GM12892 (cell line): ENCODE data around the gene DOK6.

Source experiments
- POLR2A ChIP-seq: IDR thresholded peaks from 2 replicates; pipeline ENCODE4 v1.6.1; 2011; ENCODE audit warnings: low read depth, low read length, control low read depth
- POLR2AphosphoS5 ChIP-seq: IDR thresholded peaks from 2 replicates; pipeline ENCODE4 v1.6.1; 2011; ENCODE audit warnings: low read depth, low read length, control low read depth
- TAF1 ChIP-seq: IDR thresholded peaks from 2 replicates; pipeline ENCODE4 v1.6.1; 2011; ENCODE audit warnings: low read depth, mild to moderate bottlenecking, control low read depth, low read length, borderline replicate concordance

DNA sequence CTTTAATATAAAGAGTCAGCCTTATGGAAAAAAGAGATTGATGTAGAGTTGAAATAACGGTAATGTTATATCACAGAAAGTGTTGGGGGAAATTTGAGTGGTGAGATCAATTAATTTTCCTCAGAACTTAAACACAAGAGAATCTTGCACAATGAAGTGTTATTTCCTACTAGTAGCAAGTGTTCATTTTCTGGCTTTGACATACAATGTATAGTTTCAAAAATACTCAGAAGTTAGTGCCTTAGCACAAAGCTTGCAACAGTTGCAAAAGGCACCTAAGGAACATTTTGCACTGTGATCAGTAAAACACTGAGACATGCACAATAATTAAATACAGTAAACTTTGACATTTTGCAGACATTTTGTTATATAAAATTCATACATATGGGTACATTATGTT is 385.7 kb downstream of the DOK6 start:
- no peak for TF ChIP-seq POLR2AphosphoS5
- no peak for TF ChIP-seq TAF1
- TF ChIP-seq POLR2A = no peak
